Stimulated activated CD8-positive, alpha-beta memory T cell treated with anti-CD3 and anti-CD28 coated beads, Interleukin-15, amount 100 ng/mL, for 1 hour (primary cell): Measurements from ENCODE around the gene DBH.

Experiments
- DNase-seq: peaks from one replicate; pipeline ENCODE4 v3.0.0-alpha.2; 2020; ENCODE audit warnings: low read depth

DBH gene

DNA sequence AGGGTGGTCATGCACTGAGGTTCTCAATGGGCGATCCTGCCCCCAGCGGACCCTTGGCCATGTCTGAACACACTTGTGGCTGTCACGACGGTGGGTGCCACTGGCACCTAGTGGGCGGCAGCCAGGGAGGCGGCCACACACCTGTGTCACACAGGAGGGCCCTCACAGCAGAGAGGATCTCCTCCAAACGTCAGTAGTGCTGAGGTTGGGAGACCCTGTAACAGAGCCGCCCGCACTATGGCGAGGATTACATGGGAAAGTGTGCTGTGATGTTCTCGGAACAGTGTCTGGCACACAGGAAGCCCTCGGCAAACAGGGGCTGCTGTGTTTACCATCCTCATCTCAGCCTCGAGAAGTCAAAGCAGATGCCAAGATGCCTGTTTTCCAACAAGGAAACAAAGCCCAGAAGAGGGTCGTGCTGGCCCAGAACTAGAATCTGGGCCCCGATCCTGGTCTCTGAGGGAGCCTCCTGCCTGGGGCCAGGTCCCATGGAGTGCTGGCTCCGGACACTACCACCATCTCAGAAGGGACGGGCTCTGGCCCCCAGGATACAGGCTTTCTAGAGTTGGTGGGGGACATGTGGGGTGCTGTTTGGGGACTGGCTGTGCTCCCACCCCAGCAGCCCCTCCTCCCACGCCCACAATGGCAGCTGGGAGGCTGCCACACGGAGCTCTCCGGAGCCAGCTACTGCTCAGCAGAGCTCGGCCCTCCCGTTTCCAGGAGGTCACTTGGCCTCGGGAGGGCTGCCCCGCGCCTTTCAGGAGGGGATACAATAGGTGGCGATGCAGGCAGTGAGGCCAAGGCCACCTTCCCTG is 48.2 kb downstream of the DBH start:
- DNase-seq: no peak

- no peak for DNase-seq
Measured at GRCh38 chr9:133684936-133685361, 48.8 kb downstream of the DBH start.

DNA sequence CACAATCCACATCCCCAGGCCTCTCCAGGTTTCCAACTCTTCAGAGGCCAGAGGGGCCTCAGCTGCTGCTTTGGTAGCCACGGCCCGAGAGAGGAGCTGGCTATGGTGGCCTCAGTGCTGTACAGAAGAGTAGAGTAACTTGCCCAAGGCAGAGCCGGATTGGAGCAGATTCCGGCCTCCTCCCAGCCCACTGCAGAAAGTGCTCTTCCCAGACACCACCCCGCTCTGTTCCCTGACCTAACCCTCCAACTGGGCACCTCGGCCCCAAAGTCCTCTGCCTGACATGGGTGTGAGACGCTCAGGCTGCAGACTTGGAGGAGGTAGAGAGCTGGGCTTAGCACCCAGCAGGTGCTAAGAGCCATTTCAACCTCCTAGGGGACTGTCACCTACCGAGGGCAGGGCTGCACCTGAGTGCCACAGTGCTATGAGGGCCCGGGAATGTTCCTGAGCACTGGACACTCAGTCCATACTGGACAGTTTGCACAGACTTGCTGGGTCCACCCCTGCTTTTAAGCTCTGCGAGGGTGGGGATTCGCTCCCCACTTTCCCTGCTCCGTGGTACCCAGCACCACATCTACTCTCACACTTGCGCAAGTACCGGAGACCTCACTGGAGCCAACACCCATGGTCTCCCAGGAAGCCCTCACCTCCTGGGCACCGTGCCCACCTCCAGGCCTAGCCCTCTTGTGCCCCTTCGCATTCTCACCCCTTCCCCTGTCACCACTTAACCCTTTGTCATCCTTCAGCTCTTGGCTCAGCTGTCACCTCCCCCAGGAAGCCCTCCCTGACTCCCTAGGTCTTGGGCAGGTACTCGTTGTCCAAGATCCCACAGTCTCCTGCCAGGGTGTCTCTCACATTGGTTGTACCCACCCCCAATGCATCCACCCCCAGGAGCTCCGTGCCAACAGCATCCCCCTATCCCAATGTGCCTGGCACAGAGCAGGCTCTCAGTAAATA is 49.8 kb downstream of the DBH start:
- no peak for DNase-seq

DNA sequence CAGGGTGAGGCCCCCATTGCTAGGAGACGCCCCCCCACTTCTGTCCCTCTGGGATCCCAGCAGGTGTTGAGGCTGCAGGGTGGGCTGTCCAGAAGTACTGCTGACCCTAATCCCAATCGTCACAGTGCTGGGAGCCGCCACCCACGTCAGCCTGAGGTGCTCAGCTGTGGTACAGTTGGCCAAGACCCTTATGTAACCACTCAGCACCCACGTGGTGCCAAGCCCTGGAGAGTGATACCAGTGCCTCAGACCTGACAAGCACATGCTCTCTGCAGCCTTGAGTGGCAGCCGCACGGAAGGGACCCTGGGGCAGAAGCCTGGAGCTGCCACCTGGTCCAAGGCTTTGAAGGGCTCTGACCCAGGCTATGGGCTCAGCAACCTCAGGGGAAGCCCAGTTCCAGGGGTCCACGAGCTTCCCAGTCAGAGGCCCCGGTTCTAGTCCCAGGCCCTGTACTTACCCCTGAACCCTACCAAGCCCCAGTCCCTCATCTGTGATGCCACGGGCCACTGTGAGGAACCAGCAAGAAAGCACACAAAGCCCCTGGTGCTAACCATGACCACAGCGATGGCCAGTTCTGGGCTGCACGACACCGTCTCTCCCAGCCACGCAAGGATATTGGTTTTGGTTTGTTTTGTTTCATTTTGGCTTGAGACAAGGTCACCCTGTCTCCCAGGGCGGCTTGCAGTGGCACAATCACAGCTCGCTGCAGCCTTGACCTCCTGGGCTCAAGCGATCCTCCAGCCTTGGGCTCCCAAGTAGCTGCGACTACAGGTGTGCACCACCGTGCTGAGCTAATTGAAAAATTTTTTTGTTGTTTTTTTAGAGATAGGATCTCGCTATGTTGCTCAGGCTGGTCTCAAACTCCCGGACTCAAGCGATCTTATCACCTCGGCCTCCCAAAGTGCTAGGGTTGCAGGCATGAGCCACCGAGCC is 50.7 kb downstream of the DBH start:
- DNase-seq: no peak

DNA sequence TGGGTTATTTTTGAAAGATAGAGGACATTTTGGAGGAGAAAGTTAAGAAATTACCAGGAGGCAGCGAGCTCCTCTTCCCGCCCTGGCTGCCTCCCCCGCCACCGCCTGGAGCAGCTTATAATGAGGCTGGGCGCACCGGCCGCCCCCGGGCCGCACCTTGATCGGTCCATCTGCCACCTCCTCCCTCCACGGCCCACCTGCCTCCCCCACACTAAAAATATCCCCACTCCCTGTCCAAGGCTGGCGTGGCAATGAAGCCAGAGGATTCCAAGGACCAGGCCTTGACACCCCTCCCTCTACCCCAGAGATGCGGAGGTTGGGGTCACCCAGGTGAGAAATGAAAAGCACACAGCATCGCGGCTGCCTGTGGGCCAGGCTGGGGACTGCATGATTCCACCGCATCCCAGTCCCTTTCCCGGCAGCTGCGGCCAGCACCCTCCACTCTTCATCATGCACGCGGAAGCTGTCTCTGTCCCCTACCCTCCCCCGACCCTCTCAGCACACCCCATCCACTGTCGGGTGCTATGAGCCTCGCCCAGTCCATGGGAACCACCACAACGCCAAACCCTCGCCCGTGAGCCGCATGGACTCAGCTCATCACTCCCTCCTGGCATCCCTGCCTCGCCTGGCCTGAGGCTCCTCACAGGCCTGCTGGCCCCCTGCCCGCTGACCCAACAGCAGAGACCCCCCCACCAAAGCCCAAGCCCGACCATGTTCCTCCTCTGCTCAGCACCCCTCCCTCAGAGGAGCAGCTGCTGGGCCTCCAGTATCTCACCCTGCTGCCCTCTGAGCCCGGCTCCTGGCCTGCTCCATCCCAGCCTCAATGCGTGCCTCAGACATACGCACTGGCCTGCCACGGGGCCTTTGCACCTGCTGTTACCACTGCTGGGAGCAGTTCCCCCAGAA is 51.9 kb downstream of the DBH start:
- no peak for DNase-seq

DNA sequence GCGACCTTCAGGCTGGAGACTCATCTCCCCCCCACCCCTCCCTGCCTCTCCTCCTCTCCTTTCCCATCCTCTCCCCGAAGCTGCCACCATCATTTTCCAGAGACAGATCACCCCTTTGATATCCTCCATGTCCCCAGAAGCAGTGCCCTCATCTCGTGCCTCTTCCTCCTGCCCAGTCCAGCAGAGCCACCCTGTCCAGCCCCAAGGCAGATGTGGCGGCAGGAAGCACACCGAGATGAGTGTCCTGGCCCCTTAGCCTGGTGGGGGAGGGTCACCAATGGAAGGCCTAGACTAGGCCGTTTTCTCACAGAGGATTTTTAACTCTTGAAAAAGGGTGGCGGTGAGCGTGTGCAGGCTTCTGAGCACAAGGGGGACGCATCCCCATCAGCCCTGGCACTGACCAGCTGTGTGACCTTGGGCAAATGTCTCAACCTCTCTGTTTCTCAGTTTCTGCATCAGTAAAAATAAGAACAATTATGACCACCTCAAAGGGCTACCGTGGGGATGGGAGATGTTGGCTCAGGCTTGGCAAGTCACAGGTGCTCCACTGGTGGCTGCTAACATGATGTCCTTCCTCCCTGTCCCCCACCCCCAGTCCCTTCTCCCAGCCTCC is 53.1 kb downstream of the DBH start:
- no peak for DNase-seq

- no peak for DNase-seq
Measured at GRCh38 chr9:133690081-133690561, 54.0 kb downstream of the DBH start.

DNA sequence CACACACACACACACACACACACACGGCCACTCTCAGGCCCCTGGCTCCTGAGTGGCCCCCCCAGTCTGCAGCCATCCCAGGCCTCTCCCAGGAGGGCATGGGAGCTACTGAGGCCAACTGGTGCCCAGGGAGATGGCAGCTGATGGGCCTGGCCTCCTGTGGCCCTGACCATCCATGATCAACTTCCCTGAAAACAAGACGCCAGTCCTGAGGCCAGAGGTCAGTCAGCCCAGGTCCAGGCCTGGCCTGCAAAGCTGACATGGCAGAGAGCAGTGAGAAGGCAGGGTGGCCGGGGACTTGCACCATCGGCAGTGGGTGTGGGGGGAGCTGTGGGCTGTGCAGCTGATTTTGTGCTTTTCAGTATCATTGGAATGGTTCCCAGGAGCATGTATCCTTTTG is 55.0 kb downstream of the DBH start:
- DNase-seq: no peak

- no peak for DNase-seq
Measured at GRCh38 chr9:133691626-133692363, 55.6 kb downstream of the DBH start.

DNA sequence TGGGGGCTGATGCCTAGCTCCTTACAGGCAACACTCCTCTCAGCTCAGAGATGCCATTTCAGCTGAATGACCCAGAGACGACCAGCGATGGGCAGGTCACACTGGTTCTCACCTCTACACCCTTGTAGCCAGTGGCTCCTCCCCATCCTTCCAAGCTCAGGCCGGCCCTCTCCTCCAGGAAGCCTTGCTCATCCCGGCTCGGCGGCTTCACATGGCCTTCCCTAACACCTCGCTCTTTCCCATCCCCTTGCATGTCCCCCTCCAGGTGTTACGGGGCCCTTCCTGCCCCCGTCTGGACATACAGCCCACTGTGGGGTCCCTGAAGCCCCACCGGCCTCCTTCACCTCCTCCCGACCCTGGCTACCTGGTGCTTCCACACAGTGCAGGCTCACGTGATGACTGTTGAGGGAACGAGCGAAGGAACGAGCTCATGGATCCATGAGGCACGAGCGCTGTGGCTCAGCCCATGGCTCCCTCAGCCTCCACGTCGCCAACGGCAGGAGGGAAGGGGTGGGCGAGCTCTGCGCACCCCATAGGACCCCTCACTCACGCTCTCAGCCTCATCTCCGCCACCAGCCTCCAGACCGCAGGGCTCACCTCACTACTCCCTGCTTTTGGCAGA is 56.3 kb downstream of the DBH start:
- DNase-seq: no peak

DNA sequence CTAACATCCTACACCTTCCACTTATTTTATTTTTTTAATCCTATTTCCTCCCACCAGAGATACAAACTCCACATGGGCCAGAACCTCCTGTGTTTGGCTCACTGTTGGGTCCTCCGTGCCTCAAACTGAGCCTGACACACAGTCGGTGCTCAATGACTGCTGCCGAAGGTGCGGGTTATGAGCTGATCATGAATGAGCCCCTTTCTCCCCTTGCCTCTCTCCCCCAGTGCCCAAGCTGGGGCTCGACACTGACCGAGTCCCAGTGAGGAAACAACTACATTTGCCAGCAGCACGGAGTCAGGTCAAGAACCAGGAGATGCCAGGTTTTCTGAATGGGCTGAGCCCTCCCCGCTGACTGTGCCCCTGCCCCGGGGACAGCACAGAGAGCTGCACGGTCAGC is 57.0 kb downstream of the DBH start:
- no peak for DNase-seq

GRCh38 chr9:133693703-133694529 is 57.8 kb downstream of the DBH start:
- DNase-seq: no peak

DNA sequence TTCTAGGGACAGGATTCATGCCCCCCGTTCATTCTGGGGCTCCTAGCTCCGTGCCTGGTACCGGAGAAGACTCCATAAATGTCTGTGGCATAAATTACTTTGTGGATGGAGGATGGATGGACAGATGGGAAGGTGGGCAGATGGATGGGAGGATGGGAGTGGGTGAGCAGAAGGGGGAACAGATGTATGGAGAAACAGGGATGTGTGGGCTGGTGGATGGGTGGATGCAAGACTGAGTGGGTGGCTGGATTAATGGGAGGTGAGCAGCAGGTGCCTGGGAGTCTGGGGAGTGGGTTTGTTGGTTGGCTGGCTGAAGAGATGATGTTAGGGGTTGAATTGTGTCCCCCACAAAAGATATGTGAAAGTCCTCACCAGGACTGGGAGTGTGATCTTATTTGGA is 58.5 kb downstream of the DBH start:
- DNase-seq: no peak

GRCh38 chr9:133696071-133696472 is 59.9 kb downstream of the DBH start:
- no peak for DNase-seq

DNA sequence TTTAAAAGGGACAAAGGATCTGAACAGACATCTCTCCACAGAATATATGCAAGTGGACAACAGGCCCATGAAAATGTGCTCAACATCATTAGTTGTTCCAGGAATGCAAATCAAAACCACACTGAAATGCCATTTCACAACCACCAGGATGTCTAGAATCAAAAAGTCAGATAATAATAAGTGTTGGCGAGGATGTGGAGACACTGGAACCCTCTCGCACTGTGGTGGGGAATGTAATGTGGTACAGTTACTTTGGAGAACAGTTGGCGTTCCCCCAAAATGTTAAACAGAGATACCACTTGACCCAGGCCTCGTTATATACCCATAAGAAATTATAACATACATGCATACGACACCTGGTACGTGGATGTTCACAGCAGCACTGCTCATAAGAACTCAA is 63.4 kb downstream of the DBH start:
- no peak for DNase-seq

DNA sequence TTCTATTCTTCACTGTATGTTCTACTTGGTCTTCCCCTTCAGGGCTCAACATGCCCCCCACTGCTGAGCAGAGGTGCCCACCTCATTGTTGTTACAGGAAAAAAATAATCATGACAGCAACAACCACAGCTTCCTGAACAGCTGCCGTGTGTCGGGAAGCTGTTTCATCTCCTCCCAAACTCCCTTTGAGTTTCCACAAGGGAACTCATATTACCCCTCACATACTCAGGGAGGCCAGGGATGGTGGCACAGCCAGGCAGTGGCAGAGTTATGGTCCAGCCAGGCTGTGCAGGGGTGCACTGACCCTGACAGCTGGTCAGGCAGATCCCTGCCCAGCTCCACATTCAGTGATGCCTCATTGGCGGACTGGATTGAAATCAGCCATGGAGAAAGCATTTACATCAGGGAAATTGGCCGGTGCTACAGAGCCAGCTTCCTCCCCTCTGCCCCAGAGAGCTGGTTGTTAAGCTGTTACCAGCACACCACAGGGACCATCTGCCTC is 64.7 kb downstream of the DBH start:
- no peak for DNase-seq

- DNase-seq: no peak
Measured at GRCh38 chr9:133701321-133701980, 65.3 kb downstream of the DBH start.
